Muscle layer of colon (tissue), 2 donors: ENCODE measurements around the gene TLN1.

Experiments
- H3K27ac ChIP-seq: one replicate; pipeline ENCODE4 v1.7.0; 2013; ENCODE audit warnings: low read depth, mild to moderate bottlenecking, low read length, moderate library complexity
- H3K27me3 ChIP-seq, 2 donors: one replicate each; pipeline ENCODE4 v1.7.0; 2013; ENCODE audit warnings: low read length in 2 of 2, mild to moderate bottlenecking in 2 of 2; ENCODE audit not compliant: insufficient read depth in 2 of 2, control insufficient read depth in 1 of 2
- H3K36me3 ChIP-seq: one replicate; pipeline ENCODE4 v1.7.0; 2013; ENCODE audit warnings: mild to moderate bottlenecking, low read length; ENCODE audit not compliant: insufficient read depth
- H3K4me1 ChIP-seq: one replicate; pipeline ENCODE4 v1.7.0; 2013; ENCODE audit warnings: mild to moderate bottlenecking, low read length; ENCODE audit not compliant: insufficient read depth
- H3K4me3 ChIP-seq, 2 donors: one replicate each; pipeline ENCODE4 v1.7.0; 2013; ENCODE audit warnings: low read length in 2 of 2, low read depth in 1 of 2, mild to moderate bottlenecking in 1 of 2, moderate library complexity in 1 of 2
- H3K9ac ChIP-seq: one replicate; pipeline ENCODE4 v1.7.0; 2013; ENCODE audit warnings: low read length
- H3K9me3 ChIP-seq: one replicate; pipeline ENCODE4 v1.7.0; 2013; ENCODE audit warnings: mild to moderate bottlenecking, low read length
- donor health status: abdominal sarcoma.
- donor health status: Adenocarcinoma of cecum.

The TLN1 gene

DNA sequence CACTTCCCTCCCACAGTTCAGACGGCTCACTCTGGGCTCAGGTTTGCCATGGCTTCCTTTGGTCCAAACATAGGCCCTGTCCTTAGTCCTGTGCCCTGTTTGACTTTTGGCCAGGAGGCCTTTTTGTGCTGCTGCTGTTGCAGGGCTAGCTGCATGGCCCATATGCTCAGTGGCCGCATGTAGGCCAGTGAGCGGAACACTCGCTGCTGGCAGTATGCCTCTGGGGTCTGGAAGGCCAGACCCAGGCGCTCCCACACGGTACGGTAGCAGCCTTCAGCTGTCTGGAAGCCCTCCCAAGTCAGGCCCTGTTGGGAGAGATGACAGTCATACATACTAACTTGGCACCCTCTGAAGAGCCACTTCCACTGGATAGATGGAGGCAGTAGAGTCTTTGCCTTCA lies 5.1 kb upstream of the TLN1 start:
- Histone ChIP-seq H3K36me3 (peaks cover 77% of the 10 kb centered on the region), H3K27ac (no peak overlapping the region), H3K27me3 (no peaks in the 10 kb centered on the region), H3K9ac (no peak overlapping the region), H3K4me3 (no peak overlapping the region), H3K4me1 (peaks cover 17% of the 10 kb centered on the region), H3K9me3 (no peaks in the 10 kb centered on the region)

DNA sequence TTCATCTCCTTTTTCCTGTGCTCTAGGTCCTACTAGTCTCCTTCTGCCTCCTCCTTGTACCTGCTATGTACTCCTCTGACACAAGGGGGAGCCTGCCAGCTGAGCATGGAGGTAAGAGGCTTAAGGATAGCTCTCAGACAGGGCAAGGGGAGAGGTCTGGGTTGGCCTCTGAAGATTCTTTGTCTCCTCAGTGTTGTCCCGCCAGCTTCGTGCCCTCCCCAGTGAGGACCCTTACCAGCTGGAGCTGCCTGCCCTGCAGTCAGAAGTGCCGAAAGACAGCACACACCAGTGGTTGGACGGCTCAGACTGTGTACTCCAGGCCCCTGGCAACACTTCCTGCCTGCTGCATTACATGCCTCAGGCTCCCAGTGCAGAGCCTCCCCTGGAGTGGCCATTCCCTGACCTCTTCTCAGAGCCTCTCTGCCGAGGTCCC lies 4.2 kb upstream of the TLN1 start:
- peaks cover 17% of the 10 kb centered on the region for H3K4me1 ChIP-seq
- H3K36me3 ChIP-seq, result peaks cover 69% of the 10 kb centered on the region

GRCh38 chr9:35734096-35734495 lies 2.1 kb upstream of the TLN1 start:
- Histone ChIP-seq H3K36me3 (peaks cover 49% of the 10 kb centered on the region), H3K9me3 (no peaks in the 10 kb centered on the region), H3K4me3 (no peak overlapping the region), H3K27me3 (no peaks in the 10 kb centered on the region), H3K27ac (peak overlapping the region; percentile 27), H3K9ac (no peak overlapping the region), H3K4me1 (peaks cover 38% of the 10 kb centered on the region)

More for the DNA sequence above, 4.2 kb upstream of the TLN1 start:
- Histone ChIP-seq H3K27ac (peak overlapping the region; percentile 2), H3K27me3 (no peaks in the 10 kb centered on the region), H3K9ac (no peak overlapping the region), H3K9me3 (no peaks in the 10 kb centered on the region), H3K4me3 (no peak overlapping the region)

DNA sequence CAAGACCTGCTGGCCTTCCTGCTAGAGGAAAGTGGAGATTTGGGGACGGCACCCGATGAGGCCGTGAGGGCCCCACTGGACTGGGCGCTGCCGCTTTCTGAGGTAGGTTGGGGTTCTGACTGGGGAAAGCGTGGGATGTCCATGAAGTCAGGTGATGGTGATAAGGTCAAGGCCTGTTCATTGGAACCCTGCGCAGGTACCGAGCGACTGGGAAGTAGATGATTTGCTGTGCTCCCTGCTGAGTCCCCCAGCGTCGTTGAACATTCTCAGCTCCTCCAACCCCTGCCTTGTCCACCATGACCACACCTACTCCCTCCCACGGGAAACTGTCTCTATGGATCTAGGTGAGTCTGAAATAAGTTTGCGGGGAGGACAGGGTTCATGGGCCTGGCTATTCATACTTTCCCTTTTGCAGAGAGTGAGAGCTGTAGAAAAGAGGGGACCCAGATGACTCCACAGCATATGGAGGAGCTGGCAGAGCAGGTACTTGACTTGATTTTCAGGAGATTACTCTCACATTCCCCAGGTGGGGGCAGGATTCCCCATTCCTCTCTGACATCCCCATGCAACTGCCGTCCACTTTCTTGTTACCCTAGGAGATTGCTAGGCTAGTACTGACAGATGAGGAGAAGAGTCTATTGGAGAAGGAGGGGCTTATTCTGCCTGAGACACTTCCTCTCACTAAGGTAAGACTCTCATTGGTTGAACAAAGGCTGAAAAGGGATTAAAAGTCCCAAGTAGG lies 976 bp upstream of the TLN1 start:
- Histone ChIP-seq H3K27ac (peak overlapping the region; percentile 95), H3K9me3 (no peaks in the 10 kb centered on the region), H3K4me3 (peak overlapping the region; percentile 60 to 92), H3K9ac (peak overlapping the region; percentile 95), H3K4me1 (peaks cover 49% of the 10 kb centered on the region), H3K27me3 (no peaks in the 10 kb centered on the region), H3K36me3 (peaks cover 37% of the 10 kb centered on the region)

DNA sequence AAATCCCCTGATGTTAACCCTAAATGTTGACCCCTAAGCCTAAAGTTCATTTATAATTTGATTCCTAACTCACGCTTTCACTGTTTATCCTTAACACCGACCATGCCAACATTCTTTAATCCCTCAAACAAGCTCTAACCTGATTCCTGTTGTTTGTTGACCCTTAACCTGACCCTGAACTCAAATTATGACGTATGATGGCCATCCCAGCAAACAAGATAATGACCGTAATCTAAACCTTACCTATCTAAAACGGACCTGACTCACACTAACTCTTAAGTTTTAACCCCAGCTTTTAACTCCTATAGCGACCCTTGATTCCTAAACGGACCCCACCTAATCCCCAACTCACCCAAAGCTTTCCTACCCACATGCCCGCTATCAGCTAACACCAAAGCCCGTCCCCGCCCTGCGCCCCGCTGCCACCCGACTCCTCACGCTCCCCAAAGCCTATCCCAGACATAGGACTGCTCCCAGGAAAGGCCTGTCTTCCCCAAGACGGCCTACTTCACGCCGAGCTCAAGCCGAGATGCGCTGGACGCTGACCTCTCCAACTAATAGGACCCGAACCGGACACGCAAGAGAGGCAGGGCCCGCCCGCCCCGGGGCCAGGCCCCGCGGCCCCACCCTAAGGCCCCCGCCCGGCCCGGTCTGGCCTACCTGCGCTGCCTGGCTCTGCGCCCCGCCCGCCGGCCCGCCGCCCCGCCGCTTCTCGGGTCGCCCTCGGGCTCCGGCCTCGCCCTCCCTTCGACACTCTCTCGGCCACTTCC lies 395 bp downstream of the TLN1 start:
- Histone ChIP-seq H3K36me3 (peaks cover 24% of the 10 kb centered on the region), H3K4me1 (peaks cover 63% of the 10 kb centered on the region), H3K27ac (peak overlapping the region; percentile 95), H3K9ac (peak overlapping the region; percentile 99), H3K4me3 (peak overlapping the region; percentile 30 to 73), H3K9me3 (no peaks in the 10 kb centered on the region), H3K27me3 (no peaks in the 10 kb centered on the region)

DNA sequence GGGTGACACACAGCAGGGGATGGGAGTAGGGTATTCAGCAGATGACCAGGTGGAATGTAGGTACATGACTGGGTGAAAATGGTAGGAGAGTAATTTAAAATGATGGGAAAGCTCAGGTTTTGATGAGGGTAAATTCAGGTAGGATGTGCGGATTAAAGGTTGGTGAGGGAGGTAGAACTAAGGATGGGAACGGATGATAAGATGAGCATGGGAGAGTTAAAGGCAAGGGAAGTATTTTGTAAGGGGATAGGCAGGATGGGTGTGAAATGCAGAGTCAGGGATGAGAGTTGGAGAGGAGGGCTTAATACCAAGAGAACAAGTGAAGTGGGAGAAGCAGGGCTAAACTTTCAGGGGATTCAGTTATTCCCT lies 1.5 kb downstream of the TLN1 start:
- peak overlapping the region; percentile 95 for H3K27ac ChIP-seq
- peak overlapping the region; percentile 99 for H3K9ac ChIP-seq
- peak overlapping the region; percentile 30 to 73 for H3K4me3 ChIP-seq
- H3K4me1 ChIP-seq, result peaks cover 72% of the 10 kb centered on the region
- H3K36me3 ChIP-seq, result peaks cover 20% of the 10 kb centered on the region
- no peaks in the 10 kb centered on the region for H3K27me3 ChIP-seq
- no peaks in the 10 kb centered on the region for H3K9me3 ChIP-seq

GRCh38 chr9:35729700-35730485 lies 2.1 kb downstream of the TLN1 start:
- peak overlapping the region; percentile 95 for H3K27ac ChIP-seq
- no peaks in the 10 kb centered on the region for H3K9me3 ChIP-seq
- H3K4me1 ChIP-seq, result peaks cover 74% of the 10 kb centered on the region
- peak overlapping the region; percentile 40 to 73 for H3K4me3 ChIP-seq
- no peaks in the 10 kb centered on the region for H3K27me3 ChIP-seq
- peak overlapping the region; percentile 99 for H3K9ac ChIP-seq
- peaks cover 20% of the 10 kb centered on the region for H3K36me3 ChIP-seq

GRCh38 chr9:35729101-35729500 lies 2.9 kb downstream of the TLN1 start:
- H3K27me3 ChIP-seq, result no peaks in the 10 kb centered on the region
- peak overlapping the region; percentile 99 for H3K9ac ChIP-seq
- peaks cover 69% of the 10 kb centered on the region for H3K4me1 ChIP-seq
- H3K36me3 ChIP-seq, result peaks cover 22% of the 10 kb centered on the region
- peak overlapping the region; percentile 95 for H3K27ac ChIP-seq
- H3K4me3 ChIP-seq, result peak overlapping the region; percentile 40 to 73
- no peaks in the 10 kb centered on the region for H3K9me3 ChIP-seq

DNA sequence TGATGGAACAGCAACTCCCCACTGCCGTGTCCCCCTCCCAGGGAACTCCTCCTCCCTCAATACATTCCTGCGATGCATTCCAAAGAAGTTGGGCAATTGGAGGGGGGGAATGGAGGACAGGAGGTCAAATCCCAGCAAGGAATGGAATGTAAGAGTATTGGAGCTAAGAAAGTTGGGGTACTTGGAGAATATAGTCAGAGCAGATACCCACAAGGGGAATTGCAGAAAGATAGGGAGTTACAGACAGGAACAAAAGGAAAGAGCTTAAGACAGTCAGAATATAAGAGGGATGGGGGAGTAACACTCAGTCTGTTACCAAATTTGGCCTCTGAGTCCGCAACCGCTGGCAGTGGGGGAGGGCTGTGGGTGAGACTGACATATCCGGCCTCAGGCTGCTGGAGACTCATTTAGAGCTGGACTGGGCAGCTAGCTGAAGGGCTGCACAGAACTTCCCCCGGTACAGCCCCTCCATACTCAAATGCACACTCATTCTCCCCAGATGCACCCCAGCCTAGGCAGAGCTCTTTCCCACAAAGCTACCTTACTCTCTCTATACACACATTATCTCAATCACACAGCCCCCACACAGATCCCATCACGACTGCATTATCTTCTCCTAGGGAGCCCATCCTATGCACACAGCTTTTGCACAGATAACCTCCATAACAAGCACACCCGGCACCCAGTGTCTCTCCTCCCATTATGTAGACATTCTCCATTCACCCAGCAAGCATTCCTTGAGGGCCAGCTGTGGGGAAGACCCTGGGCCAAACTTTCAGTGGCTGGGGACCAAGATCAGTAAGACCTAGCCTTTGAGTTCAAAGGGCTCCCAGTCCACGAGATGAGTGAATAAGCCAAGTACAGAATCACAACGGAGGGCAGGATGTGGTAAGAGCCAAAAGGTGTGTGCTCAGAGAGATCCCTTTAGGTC lies 3.7 kb downstream of the TLN1 start:
- Histone ChIP-seq H3K36me3 (peaks cover 30% of the 10 kb centered on the region), H3K27me3 (no peaks in the 10 kb centered on the region), H3K4me3 (peak overlapping the region; percentile 25 to 73), H3K4me1 (peaks cover 61% of the 10 kb centered on the region), H3K9me3 (no peaks in the 10 kb centered on the region), H3K9ac (peak overlapping the region; percentile 99), H3K27ac (peak overlapping the region; percentile 95)

GRCh38 chr9:35727676-35728040 lies 4.3 kb downstream of the TLN1 start:
- no peaks in the 10 kb centered on the region for H3K27me3 ChIP-seq
- H3K4me3 ChIP-seq, result peak overlapping the region; percentile 25 to 73
- peak overlapping the region; percentile 99 for H3K9ac ChIP-seq
- H3K9me3 ChIP-seq, result no peaks in the 10 kb centered on the region
- peaks cover 35% of the 10 kb centered on the region for H3K36me3 ChIP-seq
- peaks cover 56% of the 10 kb centered on the region for H3K4me1 ChIP-seq
- H3K27ac ChIP-seq, result peak overlapping the region; percentile 95
